Measurements from ENCODE around the gene KDM4F. TPM values are rescaled to one million over a fixed set of nuclear protein-coding genes. Genes with fewer than 3 reads are reported as not detected.
"Not testable (repeated sequence)": the region's sequence is repeated elsewhere in the genome, so short reads cannot be mapped to it uniquely, and the experiment has no call there.

KDM4F gene
- total and polyA plus RNA-seq, 2 donors from 2014 or later: not detected

DNA sequence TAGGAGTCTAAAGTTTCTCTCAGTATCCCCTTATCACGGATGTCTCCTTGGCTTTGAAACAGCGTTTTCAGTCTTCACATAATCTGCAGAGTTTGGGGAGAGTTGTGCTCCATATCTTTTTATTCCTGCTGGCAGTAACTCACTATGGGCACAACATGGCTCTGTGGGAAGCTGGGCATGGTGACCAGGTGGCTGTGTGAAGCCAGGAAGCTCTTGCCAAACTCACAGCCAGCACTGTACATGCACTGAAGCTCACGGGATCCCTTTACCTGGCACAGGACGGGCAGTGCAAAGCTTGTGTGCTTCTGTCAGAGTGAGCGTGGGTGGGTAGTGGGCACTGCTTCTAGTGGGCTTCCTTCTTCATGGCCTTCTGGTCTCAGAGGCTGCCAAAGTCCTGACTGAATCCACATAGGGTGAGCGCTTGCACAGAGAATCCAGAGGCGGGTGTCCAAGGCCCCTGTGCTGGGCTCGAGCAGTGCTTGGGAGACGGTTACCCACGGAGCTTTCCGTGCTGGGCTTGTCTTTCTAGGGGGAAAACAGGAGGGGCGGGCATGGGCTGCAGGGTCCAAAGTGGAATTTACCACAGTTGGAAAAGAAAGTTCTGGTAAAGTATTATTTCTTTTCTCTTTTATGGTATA lies 34.9 kb upstream of the KDM4F start:
- FAIRE-seq (no peak), DNase-seq (no peak)
- H3K36me3 ChIP-seq (ENCODE audit: control insufficient read depth in 2 of 3, insufficient read depth in 3 of 3, low read length in 3 of 3): no peaks in the 10 kb centered on the region
- intact Hi-C loops (cut with DNase I): no loop called here
- no peak overlapping the region for H3K9ac ChIP-seq (ENCODE audit: low read length in 3 of 3)
- H3K4me3 ChIP-seq (ENCODE audit: low read length in 3 of 3): no peak overlapping the region
- no peaks in the 10 kb centered on the region for H3K27me3 ChIP-seq (ENCODE audit: control insufficient read depth, insufficient read depth, low read length)
- TF ChIP-seq, protein P1, sequence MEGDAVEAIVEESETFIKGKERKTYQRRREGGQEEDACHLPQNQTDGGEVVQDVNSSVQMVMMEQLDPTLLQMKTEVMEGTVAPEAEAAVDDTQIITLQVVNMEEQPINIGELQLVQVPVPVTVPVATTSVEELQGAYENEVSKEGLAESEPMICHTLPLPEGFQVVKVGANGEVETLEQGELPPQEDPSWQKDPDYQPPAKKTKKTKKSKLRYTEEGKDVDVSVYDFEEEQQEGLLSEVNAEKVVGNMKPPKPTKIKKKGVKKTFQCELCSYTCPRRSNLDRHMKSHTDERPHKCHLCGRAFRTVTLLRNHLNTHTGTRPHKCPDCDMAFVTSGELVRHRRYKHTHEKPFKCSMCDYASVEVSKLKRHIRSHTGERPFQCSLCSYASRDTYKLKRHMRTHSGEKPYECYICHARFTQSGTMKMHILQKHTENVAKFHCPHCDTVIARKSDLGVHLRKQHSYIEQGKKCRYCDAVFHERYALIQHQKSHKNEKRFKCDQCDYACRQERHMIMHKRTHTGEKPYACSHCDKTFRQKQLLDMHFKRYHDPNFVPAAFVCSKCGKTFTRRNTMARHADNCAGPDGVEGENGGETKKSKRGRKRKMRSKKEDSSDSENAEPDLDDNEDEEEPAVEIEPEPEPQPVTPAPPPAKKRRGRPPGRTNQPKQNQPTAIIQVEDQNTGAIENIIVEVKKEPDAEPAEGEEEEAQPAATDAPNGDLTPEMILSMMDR (IDR thresholded peaks at IDR 0.05; ENCODE audit: borderline replicate concordance, extremely low read depth, insufficient read depth): no peak
- no peak overlapping the region for H3K27ac ChIP-seq (ENCODE audit: low read depth in 2 of 2, low read length in 2 of 2)
- H3K4me1 ChIP-seq (ENCODE audit: control insufficient read depth in 2 of 3, insufficient read depth in 2 of 3, low read depth in 1 of 3, low read length in 3 of 3): no peaks in the 10 kb centered on the region
- no peaks in the 10 kb centered on the region for H3K9me3 ChIP-seq (ENCODE audit: control insufficient read depth in 2 of 3, insufficient read depth in 1 of 3, low read length in 3 of 3)

- Histone ChIP-seq H3K4me1 (ENCODE audit: control insufficient read depth in 2 of 3, insufficient read depth in 2 of 3, low read depth in 1 of 3, low read length in 3 of 3) (no peaks in the 10 kb centered on the region), H3K36me3 (ENCODE audit: control insufficient read depth in 2 of 3, insufficient read depth in 3 of 3, low read length in 3 of 3) (no peaks in the 10 kb centered on the region), H3K27me3 (ENCODE audit: control insufficient read depth, insufficient read depth, low read length) (no peaks in the 10 kb centered on the region), H3K27ac (ENCODE audit: low read depth in 2 of 2, low read length in 2 of 2) (no peak overlapping the region), H3K4me3 (ENCODE audit: low read length in 3 of 3) (no peak overlapping the region), H3K9me3 (ENCODE audit: control insufficient read depth in 2 of 3, insufficient read depth in 1 of 3, low read length in 3 of 3) (no peaks in the 10 kb centered on the region), H3K9ac (ENCODE audit: low read length in 3 of 3) (no peak overlapping the region)
- FAIRE-seq: no peak
- DNase-seq: no peak
- TF ChIP-seq, protein P1 (IDR thresholded peaks at IDR 0.05; ENCODE audit: borderline replicate concordance, extremely low read depth, insufficient read depth): no peak
- intact Hi-C loops (cut with DNase I): no loop called here
Measured at GRCh38 chr11:95016139-95016538, 33.1 kb upstream of the KDM4F start.

DNA sequence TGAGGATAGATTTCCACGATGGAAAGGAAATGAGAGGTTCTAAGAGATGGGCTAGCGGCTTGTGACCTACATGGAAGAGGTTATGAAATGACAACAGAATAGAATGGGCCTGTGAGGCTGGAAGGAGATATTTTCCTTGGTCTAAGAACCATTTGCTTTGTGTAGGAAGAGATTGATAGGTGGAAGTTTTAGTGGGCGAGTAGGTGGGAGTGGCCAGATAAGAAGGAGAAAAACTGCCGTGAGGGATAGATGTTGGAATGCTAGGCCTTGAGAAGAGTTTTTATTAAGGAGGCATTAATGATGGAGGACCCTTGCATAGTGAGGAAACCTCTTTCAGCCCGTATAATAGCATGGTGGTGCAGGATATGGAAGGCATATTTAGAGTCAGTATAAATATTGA lies 27.8 kb upstream of the KDM4F start:
- H3K4me3 ChIP-seq (ENCODE audit: low read length in 3 of 3); H3K27me3 ChIP-seq (ENCODE audit: control insufficient read depth, insufficient read depth, low read length); DNase-seq; intact Hi-C loops (cut with DNase I); FAIRE-seq; H3K9me3 ChIP-seq (ENCODE audit: control insufficient read depth in 2 of 3, insufficient read depth in 1 of 3, low read length in 3 of 3); H3K9ac ChIP-seq (ENCODE audit: low read length in 3 of 3); H3K36me3 ChIP-seq (ENCODE audit: control insufficient read depth in 2 of 3, insufficient read depth in 3 of 3, low read length in 3 of 3); H3K4me1 ChIP-seq (ENCODE audit: control insufficient read depth in 2 of 3, insufficient read depth in 2 of 3, low read depth in 1 of 3, low read length in 3 of 3); H3K27ac ChIP-seq (ENCODE audit: low read depth in 2 of 2, low read length in 2 of 2): not testable (repeated sequence)

DNA sequence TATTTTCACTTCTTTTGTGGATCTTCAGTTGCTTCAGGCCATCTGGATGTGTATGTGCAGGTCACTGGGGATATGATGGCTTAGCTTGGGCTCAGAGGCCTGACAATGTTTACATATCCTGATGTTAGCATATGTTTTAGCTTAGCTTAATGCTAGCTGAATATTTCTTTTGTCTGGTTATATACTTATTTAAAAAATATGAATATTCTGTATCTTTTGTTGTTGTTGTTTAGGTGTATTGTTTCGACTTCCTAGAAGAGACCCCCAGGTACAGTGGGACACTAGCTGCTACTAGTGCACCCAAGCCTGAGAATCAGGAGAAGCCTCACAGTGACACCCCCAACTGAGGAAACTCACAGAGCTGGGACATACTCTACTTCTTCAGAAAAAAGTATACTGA lies 24.3 kb upstream of the KDM4F start, which contains the start of gene KDM4E:
Gene KDM4E, plus strand, starts transcription at position 301 of the 400 bp plus-strand sequence. CDS start 300 bp downstream, outside the sequence.
- H3K4me3 ChIP-seq (ENCODE audit: low read length in 3 of 3): no peak within 1 kb of the TSS
- no peak for DNase-seq
- no peaks in the 10 kb centered on the region for H3K9me3 ChIP-seq (ENCODE audit: control insufficient read depth in 2 of 3, insufficient read depth in 1 of 3, low read length in 3 of 3)
- H3K27me3 ChIP-seq (ENCODE audit: control insufficient read depth, insufficient read depth, low read length): no peaks in the 10 kb centered on the region
- FAIRE-seq: no peak
- no peaks in the 10 kb centered on the region for H3K36me3 ChIP-seq (ENCODE audit: control insufficient read depth in 2 of 3, insufficient read depth in 3 of 3, low read length in 3 of 3)
- H3K4me1 ChIP-seq (ENCODE audit: control insufficient read depth in 2 of 3, insufficient read depth in 2 of 3, low read depth in 1 of 3, low read length in 3 of 3): no peaks in the 10 kb centered on the region
- H3K27ac ChIP-seq (ENCODE audit: low read depth in 2 of 2, low read length in 2 of 2): no peak within 1 kb of the TSS
- no peak within 1 kb of the TSS for H3K9ac ChIP-seq (ENCODE audit: low read length in 3 of 3)
- TF ChIP-seq, protein P1 (IDR thresholded peaks at IDR 0.05; ENCODE audit: borderline replicate concordance, extremely low read depth, insufficient read depth): no peak
- intact Hi-C loops (cut with DNase I): no loop called here

DNA sequence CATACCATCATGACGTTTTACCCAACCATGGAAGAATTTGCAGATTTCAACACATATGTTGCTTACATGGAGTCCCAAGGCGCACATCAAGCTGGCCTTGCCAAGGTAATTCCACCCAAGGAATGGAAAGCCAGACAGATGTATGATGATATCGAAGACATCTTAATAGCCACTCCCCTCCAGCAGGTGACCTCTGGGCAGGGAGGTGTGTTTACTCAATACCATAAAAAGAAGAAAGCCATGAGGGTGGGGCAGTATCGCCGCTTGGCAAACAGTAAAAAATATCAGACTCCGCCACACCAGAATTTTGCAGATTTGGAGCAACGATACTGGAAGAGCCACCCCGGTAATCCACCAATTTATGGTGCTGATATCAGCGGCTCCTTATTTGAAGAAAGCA lies 23.6 kb upstream of the KDM4F start:
- H3K4me3 ChIP-seq (ENCODE audit: low read length in 3 of 3); H3K36me3 ChIP-seq (ENCODE audit: control insufficient read depth in 2 of 3, insufficient read depth in 3 of 3, low read length in 3 of 3); intact Hi-C loops (cut with DNase I); DNase-seq; FAIRE-seq; H3K27ac ChIP-seq (ENCODE audit: low read depth in 2 of 2, low read length in 2 of 2); H3K9ac ChIP-seq (ENCODE audit: low read length in 3 of 3); H3K4me1 ChIP-seq (ENCODE audit: control insufficient read depth in 2 of 3, insufficient read depth in 2 of 3, low read depth in 1 of 3, low read length in 3 of 3); H3K9me3 ChIP-seq (ENCODE audit: control insufficient read depth in 2 of 3, insufficient read depth in 1 of 3, low read length in 3 of 3); H3K27me3 ChIP-seq (ENCODE audit: control insufficient read depth, insufficient read depth, low read length): not testable (repeated sequence)

Data from kidney (tissue), 14 donors.